Activated T-cell treated with anti-CD3 and anti-CD28 coated beads, Interleukin-2, amount 50 U/mL, for 4 hours (primary cell): ENCODE measurements around the gene SCAMP5. TPM values are rescaled to one million over a fixed set of nuclear protein-coding genes. Genes with fewer than 3 reads are reported as not detected.

Source experiments
- ATAC-seq, 2 donors: fragments of 200-7000 bp; cut with Tn5 transposase; one replicate each; pipeline ENCODE4 v1.10.0; 2021
- DNase-seq: peaks from one replicate; pipeline ENCODE4 v3.0.0-alpha.2; 2020
- H3K27me3 Mint-ChIP-seq: one replicate; pipeline ENCODE4 v1.8.0; 2021; ENCODE audit warnings: low read depth, mixed read lengths
- H3K36me3 Mint-ChIP-seq: one replicate; pipeline ENCODE4 v1.8.0; 2022; ENCODE audit warnings: mixed read lengths; ENCODE audit not compliant: insufficient read depth
- H3K4me1 Mint-ChIP-seq: one replicate; pipeline ENCODE4 v1.8.0; 2021; ENCODE audit warnings: low read depth, mixed read lengths
- H3K4me3 Mint-ChIP-seq: one replicate; pipeline ENCODE4 v1.8.0; 2021; ENCODE audit warnings: mild to moderate bottlenecking, moderate library complexity, mixed read lengths
- H3K9me3 Mint-ChIP-seq: one replicate; pipeline ENCODE4 v1.8.0; 2021; ENCODE audit warnings: mixed read lengths
- total RNA-seq, 3 donors: library from RNA; stranded (reverse); gene quantifications; one replicate each; pipeline ENCODE4 v1.2.1, GENCODE V29; 2021

The SCAMP5 gene
- total RNA-seq, 3 donors from 2014 or later: 0.90 to 6.7 (median 1.8) TPM

DNA sequence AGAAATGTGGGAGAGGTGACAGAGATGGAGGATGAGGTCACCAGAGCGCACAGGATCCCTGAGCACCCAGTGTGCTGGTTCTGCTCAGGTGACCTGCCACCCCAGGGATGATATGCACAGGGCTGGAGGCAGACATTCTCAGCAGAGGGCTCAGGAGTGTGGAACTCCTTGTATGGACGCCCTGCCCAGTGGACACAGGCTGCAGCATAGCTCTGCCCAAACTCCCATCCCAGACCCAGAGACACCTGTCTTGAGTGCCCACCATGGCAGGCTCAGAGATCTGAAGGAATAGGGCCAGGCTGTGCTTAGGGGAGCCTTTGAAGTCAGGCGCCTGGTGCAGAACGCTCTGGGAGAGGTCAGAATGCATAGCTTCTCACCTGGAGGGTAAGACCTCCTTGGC is 75.3 kb downstream of the SCAMP5 start:
- H3K4me1 Mint-ChIP-seq: peaks cover 31% of the 10 kb centered on the region
- DNase-seq (no peak), ATAC-seq (no peak)
- H3K9me3 Mint-ChIP-seq: peaks cover 4% of the 10 kb centered on the region
- peaks cover 4% of the 10 kb centered on the region for H3K27me3 Mint-ChIP-seq
- H3K36me3 Mint-ChIP-seq: peaks cover 3% of the 10 kb centered on the region
- H3K4me3 Mint-ChIP-seq: no peak overlapping the region

Other genes with a start within 250 kb of the SCAMP5 start
- under 1 TPM in 1 of 3 donors, not detected in 2; 0.08 TPM for gene CYP1A2, start 246.7 kb upstream of the SCAMP5 start, total RNA-seq
- 100 to 1,000 TPM; 368 to 412 (median 397) TPM for gene CSK, start 213.5 kb upstream of the SCAMP5 start, total RNA-seq
- gene LMAN1L, start 182.7 kb upstream of the SCAMP5 start, total RNA-seq: under 1 TPM; 0.30 to 0.55 (median 0.40) TPM
- under 1 TPM in 2 of 3 donors, not detected in 1; 0.23 to 0.32 TPM for gene CPLX3, start 168.9 kb upstream of the SCAMP5 start, total RNA-seq
- 10 to 100 TPM; 52.8 to 64.7 (median 64.0) TPM for gene ULK3, start 152.4 kb upstream of the SCAMP5 start, total RNA-seq
- 10 to 100 TPM; 81.7 to 91.0 (median 82.9) TPM for gene SCAMP2, start 122.2 kb upstream of the SCAMP5 start, total RNA-seq
- gene MPI, start 105.5 kb upstream of the SCAMP5 start, total RNA-seq: 10 to 100 TPM; 37.4 to 53.1 (median 46.6) TPM
- 10 to 100 TPM; 23.6 to 26.6 (median 26.4) TPM for gene FAM219B, start 88.7 kb upstream of the SCAMP5 start, total RNA-seq
- 100 to 1,000 TPM; 257 to 291 (median 290) TPM for gene COX5A, start 57.5 kb upstream of the SCAMP5 start, total RNA-seq
- 10 to 100 TPM; 10.7 to 15.1 (median 13.3) TPM for gene RPP25, start 38.8 kb upstream of the SCAMP5 start, total RNA-seq
- gene PPCDC, start 28.0 kb downstream of the SCAMP5 start, total RNA-seq: 10 to 100 TPM; 15.4 to 17.9 (median 17.8) TPM
- 10 to 100 TPM; 49.9 to 68.7 (median 62.0) TPM for gene C15orf39, start 206.3 kb downstream of the SCAMP5 start, total RNA-seq